HEK293 (cell line): ENCODE measurements around the gene EGFLAM.
"Not testable (repeated sequence)": the region's sequence is repeated elsewhere in the genome, so short reads cannot be mapped to it uniquely, and the experiment has no call there.

Source experiments
- SALL2 ChIP-seq: fragments of 450-650 bp; formaldehyde crosslinking; IDR thresholded peaks from 2 replicates; pipeline ENCODE4 v1.5.0; 2017; ENCODE audit warnings: missing biosample characterization, mild to moderate bottlenecking, missing genetic modification characterization, borderline replicate concordance
- TRIM28 ChIP-seq: IDR thresholded peaks from 2 replicates; pipeline ENCODE4 v1.6.1; 2011; ENCODE audit warnings: low read length, control low read depth, borderline replicate concordance
- YY1 ChIP-seq: fragments of 450-650 bp; formaldehyde crosslinking; IDR thresholded peaks from 2 replicates; pipeline ENCODE4 v1.5.1; 2018; ENCODE audit warnings: missing biosample characterization, missing genetic modification characterization
- ZNF175 ChIP-seq: fragments of 450-650 bp; formaldehyde crosslinking; IDR thresholded peaks from 2 replicates; pipeline ENCODE4 v1.5.1; 2016; ENCODE audit warnings: missing biosample characterization, missing genetic modification characterization
- ZNF221 ChIP-seq: fragments of 450-650 bp; formaldehyde crosslinking; IDR thresholded peaks from 2 replicates; pipeline ENCODE4 v1.5.1; 2017; ENCODE audit warnings: missing biosample characterization, missing genetic modification characterization, borderline replicate concordance
- ZNF701 ChIP-seq: fragments of 450-650 bp; formaldehyde crosslinking; IDR thresholded peaks from 2 replicates; pipeline ENCODE4 v1.5.1; 2016; ENCODE audit warnings: missing biosample characterization, missing genetic modification characterization
- TF ChIP-seq, protein P1 (sequence below): fragments of 450-650 bp; formaldehyde crosslinking; IDR thresholded peaks from 2 replicates; pipeline ENCODE4 v1.5.1; 2016; ENCODE audit warnings: missing biosample characterization, missing genetic modification characterization
- TF ChIP-seq, protein P2 (sequence below): fragments of 450-650 bp; formaldehyde crosslinking; IDR thresholded peaks from 2 replicates; pipeline ENCODE4 v1.5.1; 2016; ENCODE audit warnings: missing biosample characterization, missing genetic modification characterization
- TF ChIP-seq, protein P3 (sequence below): fragments of 450-650 bp; formaldehyde crosslinking; IDR thresholded peaks from 2 replicates; pipeline ENCODE4 v1.5.1; 2016; ENCODE audit warnings: missing biosample characterization, missing genetic modification characterization
- TF ChIP-seq, protein P4 (sequence below): fragments of 450-650 bp; formaldehyde crosslinking; IDR thresholded peaks from 2 replicates; pipeline ENCODE4 v1.5.1; 2016; ENCODE audit warnings: missing biosample characterization, missing genetic modification characterization, low read depth

DNA sequence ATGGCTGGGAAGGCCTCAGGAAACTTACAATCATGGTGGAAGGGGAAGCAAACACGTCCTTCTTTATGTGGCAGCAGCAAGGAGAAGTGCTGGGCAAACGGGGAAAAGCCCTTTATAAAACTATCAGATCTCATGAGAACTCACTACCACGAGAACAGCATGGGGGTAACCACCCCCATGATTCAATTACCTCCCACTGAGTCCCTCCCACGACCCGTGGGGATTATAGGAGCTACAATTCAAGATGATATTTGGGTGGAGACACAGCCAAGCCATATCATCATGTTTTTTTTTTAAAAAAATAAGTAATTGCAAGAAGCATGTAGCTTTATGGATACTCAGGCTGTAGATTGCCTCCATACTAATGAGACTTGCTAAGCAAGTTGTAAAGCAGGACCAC, 157.4 kb downstream of the EGFLAM start:
- TF ChIP-seq TRIM28; SALL2 (tag by site-specific recombination); ZNF221 (tag by site-specific recombination); ZNF701; YY1 (tag by site-specific recombination); ZNF175: not testable (repeated sequence)
- TF ChIP-seq, protein P1, sequence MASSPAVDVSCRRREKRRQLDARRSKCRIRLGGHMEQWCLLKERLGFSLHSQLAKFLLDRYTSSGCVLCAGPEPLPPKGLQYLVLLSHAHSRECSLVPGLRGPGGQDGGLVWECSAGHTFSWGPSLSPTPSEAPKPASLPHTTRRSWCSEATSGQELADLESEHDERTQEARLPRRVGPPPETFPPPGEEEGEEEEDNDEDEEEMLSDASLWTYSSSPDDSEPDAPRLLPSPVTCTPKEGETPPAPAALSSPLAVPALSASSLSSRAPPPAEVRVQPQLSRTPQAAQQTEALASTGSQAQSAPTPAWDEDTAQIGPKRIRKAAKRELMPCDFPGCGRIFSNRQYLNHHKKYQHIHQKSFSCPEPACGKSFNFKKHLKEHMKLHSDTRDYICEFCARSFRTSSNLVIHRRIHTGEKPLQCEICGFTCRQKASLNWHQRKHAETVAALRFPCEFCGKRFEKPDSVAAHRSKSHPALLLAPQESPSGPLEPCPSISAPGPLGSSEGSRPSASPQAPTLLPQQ (tag by site-specific recombination): not testable (repeated sequence)
- TF ChIP-seq, protein P2, sequence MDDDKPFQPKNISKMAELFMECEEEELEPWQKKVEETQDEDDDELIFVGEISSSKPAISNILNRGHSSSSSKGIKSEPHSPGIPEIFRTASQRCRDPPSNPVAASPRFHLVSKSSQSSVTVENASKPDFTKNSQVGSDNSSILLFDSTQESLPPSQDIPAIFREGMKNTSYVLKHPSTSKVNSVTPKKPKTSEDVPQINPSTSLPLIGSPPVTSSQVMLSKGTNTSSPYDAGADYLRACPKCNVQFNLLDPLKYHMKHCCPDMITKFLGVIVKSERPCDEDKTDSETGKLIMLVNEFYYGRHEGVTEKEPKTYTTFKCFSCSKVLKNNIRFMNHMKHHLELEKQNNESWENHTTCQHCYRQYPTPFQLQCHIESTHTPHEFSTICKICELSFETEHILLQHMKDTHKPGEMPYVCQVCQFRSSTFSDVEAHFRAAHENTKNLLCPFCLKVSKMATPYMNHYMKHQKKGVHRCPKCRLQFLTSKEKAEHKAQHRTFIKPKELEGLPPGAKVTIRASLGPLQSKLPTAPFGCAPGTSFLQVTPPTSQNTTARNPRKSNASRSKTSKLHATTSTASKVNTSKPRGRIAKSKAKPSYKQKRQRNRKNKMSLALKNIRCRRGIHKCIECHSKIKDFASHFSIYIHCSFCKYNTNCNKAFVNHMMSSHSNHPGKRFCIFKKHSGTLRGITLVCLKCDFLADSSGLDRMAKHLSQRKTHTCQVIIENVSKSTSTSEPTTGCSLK: not testable (repeated sequence)
- TF ChIP-seq, protein P3, sequence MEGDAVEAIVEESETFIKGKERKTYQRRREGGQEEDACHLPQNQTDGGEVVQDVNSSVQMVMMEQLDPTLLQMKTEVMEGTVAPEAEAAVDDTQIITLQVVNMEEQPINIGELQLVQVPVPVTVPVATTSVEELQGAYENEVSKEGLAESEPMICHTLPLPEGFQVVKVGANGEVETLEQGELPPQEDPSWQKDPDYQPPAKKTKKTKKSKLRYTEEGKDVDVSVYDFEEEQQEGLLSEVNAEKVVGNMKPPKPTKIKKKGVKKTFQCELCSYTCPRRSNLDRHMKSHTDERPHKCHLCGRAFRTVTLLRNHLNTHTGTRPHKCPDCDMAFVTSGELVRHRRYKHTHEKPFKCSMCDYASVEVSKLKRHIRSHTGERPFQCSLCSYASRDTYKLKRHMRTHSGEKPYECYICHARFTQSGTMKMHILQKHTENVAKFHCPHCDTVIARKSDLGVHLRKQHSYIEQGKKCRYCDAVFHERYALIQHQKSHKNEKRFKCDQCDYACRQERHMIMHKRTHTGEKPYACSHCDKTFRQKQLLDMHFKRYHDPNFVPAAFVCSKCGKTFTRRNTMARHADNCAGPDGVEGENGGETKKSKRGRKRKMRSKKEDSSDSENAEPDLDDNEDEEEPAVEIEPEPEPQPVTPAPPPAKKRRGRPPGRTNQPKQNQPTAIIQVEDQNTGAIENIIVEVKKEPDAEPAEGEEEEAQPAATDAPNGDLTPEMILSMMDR: not testable (repeated sequence)
- TF ChIP-seq, protein P4, sequence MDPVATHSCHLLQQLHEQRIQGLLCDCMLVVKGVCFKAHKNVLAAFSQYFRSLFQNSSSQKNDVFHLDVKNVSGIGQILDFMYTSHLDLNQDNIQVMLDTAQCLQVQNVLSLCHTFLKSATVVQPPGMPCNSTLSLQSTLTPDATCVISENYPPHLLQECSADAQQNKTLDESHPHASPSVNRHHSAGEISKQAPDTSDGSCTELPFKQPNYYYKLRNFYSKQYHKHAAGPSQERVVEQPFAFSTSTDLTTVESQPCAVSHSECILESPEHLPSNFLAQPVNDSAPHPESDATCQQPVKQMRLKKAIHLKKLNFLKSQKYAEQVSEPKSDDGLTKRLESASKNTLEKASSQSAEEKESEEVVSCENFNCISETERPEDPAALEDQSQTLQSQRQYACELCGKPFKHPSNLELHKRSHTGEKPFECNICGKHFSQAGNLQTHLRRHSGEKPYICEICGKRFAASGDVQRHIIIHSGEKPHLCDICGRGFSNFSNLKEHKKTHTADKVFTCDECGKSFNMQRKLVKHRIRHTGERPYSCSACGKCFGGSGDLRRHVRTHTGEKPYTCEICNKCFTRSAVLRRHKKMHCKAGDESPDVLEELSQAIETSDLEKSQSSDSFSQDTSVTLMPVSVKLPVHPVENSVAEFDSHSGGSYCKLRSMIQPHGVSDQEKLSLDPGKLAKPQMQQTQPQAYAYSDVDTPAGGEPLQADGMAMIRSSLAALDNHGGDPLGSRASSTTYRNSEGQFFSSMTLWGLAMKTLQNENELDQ (tag by site-specific recombination): not testable (repeated sequence)
